GM12878 (cell line): ENCODE results near the gene CDC14B. TPM values are rescaled to one million over a fixed set of nuclear protein-coding genes. Genes with fewer than 3 reads are reported as not detected.
"Not testable (repeated sequence)": the region's sequence is repeated elsewhere in the genome, so short reads cannot be mapped to it uniquely, and the experiment has no call there.

Source experiments
- ATAC-seq: fragments of 200-7000 bp; cut with Tn5 transposase; 3 replicates; pipeline ENCODE4 v1.9.1; 2020; ENCODE audit warnings: mild to moderate bottlenecking, moderate library complexity
- BruUV-seq: library from RNA; stranded (reverse); fragments of 400-500 nt; replicated peaks from 2 replicates; lab custom pipeline; 2021; lab: Mats Ljungman, UMichigan
- CTCF ChIA-PET: fragments of 300-600 bp; sonication (Branson Sonifier 250); formaldehyde crosslinking; extraction: SDS; loops from one replicate; lab custom pipeline; 2021; ENCODE audit warnings: inconsistent platforms; lab: Yijun Ruan, JAX
- POLR2A ChIA-PET: fragments of 350-600 bp; formaldehyde crosslinking; extraction: SDS; loops from one replicate; lab custom pipeline; 2021; ENCODE audit warnings: inconsistent platforms; lab: Charles Lee
- RAD21 ChIA-PET: fragments of 300-600 bp; sonication (Branson Sonifier 250); formaldehyde crosslinking; loops from one replicate; lab custom pipeline; 2023; ENCODE audit warnings: antibody characterized with exemption; ENCODE audit not compliant: unreplicated experiment; lab: Charles Lee
- SMC1A ChIA-PET: fragments of 300-600 bp; sonication (Branson Sonifier 250); formaldehyde crosslinking; loops from one replicate; lab custom pipeline; 2023; ENCODE audit not compliant: unreplicated experiment, uncharacterized antibody; lab: Charles Lee
- DNase-seq: peaks from one replicate; pipeline ENCODE4 v3.0.0-alpha.2; 2011; ENCODE audit warnings: low read depth, low spot score
- FAIRE-seq: peaks from 3 replicates; lab custom pipeline; 2011; peaks lifted over from hg19 to GRCh38; lab: Jason Lieb, UNC
- H2AFZ ChIP-seq: 2 replicates; pipeline ENCODE4 v1.6.0; 2011; ENCODE audit warnings: low read depth, low read length, control low read depth; ENCODE audit not compliant: control insufficient read depth
- H3K27ac ChIP-seq: 2 replicates; pipeline ENCODE4 v1.5.1; 2011; ENCODE audit warnings: control low read depth; ENCODE audit not compliant: control insufficient read depth, insufficient read depth
- H3K27me3 ChIP-seq, 2 experiments: replicated peaks in 1 of 2; 2 replicates each; pipeline versions ENCODE4 v1.6.0 to v1.6.1; 2011; ENCODE audit warnings: low read length in 1 of 2; ENCODE audit not compliant: control insufficient read depth in 2 of 2, insufficient read depth in 2 of 2
- H3K36me3 ChIP-seq, 2 experiments: 2 replicates each; pipeline ENCODE4 v1.5.1; 2011; ENCODE audit warnings: low read length in 1 of 2; ENCODE audit not compliant: control insufficient read depth in 2 of 2, insufficient read depth in 2 of 2
- H3K4me1 ChIP-seq: 2 replicates; pipeline ENCODE4 v1.6.1; 2011; ENCODE audit warnings: mild to moderate bottlenecking, low read length, moderate library complexity, mixed read lengths; ENCODE audit not compliant: control insufficient read depth, insufficient read depth
- H3K4me2 ChIP-seq: 2 replicates; pipeline ENCODE4 v1.6.0; 2011; ENCODE audit warnings: control low read depth; ENCODE audit not compliant: control insufficient read depth, insufficient read depth
- H3K4me3 ChIP-seq: fragments of 200-600 bp; sonication (generic); 2 replicates; pipeline ENCODE4 v1.5.1; 2016
- H3K79me2 ChIP-seq: 2 replicates; pipeline ENCODE4 v1.6.0; 2011; ENCODE audit warnings: low read length; ENCODE audit not compliant: control insufficient read depth, insufficient read depth
- H3K9ac ChIP-seq: 2 replicates; pipeline ENCODE4 v1.8.0; 2011; ENCODE audit warnings: low read length, control low read depth, mixed read lengths; ENCODE audit not compliant: control insufficient read depth, insufficient read depth
- H3K9me3 ChIP-seq: replicated peaks from 3 replicates; pipeline ENCODE4 v1.5.1; 2011; ENCODE audit warnings: mild to moderate bottlenecking, low read length; ENCODE audit not compliant: control insufficient read depth, insufficient read depth
- H4K20me1 ChIP-seq: 2 replicates; pipeline ENCODE4 v1.6.0; 2011; ENCODE audit not compliant: control insufficient read depth, insufficient read depth
- IRF4 ChIP-seq: IDR thresholded peaks from 2 replicates; pipeline ENCODE4 v1.6.1; 2011; ENCODE audit warnings: low read depth, low read length
- LARP7 ChIP-seq: fragments of 450-650 bp; IDR thresholded peaks from 2 replicates; pipeline ENCODE4 v1.6.1; 2017; ENCODE audit warnings: mild to moderate bottlenecking
- RFX5 ChIP-seq: IDR thresholded peaks from 2 replicates; pipeline ENCODE4 v1.6.1; 2011; ENCODE audit warnings: low read depth, low read length, improper control_type of control experiment
- ZBTB4 ChIP-seq: fragments of 450-650 bp; formaldehyde crosslinking; IDR thresholded peaks from 2 replicates; pipeline ENCODE4 v1.4.0; 2022; ENCODE audit warnings: mild to moderate bottlenecking, moderate library complexity
- ZNF217 ChIP-seq: fragments of 450-650 bp; IDR thresholded peaks from 2 replicates; pipeline ENCODE4 v1.6.1; 2017; ENCODE audit warnings: antibody characterized with exemption, mild to moderate bottlenecking
- in situ Hi-C: fragments of 300-500 bp; cut with MboI; formaldehyde crosslinking; loops from 9 replicates; pipeline ENCODE4 v1.14.3; 2018; ENCODE audit warnings: mixed read lengths
- intact Hi-C: fragments of 100-400 bp; cut with micrococcal nuclease; formaldehyde crosslinking; loops from one replicate; pipeline ENCODE4 v1.14.2; 2022; ENCODE audit not compliant: unreplicated experiment
- polyA plus RNA-seq, 11 experiments: library from polyadenylated mRNA; depleted of rRNA in 4 of 11; unstranded in 6 of 11; stranded (reverse) in 5 of 11; fragments of >200 nt; fragmentation: Nextera tagmentation in 4 of 11; fragmentation: Illumina TruSeq in 1 of 11; extraction: Ambion mirVana in 4 of 11; extraction: Trizol in 1 of 11; gene quantifications; 1 replicate in 1 of 11; 2 replicates in 10 of 11; pipeline versions ENCODE4 v1.2.1 to v1.2.3, GENCODE V29; 2011 to 2016; ENCODE audit warnings: inconsistent platforms in 2 of 11, missing spikeins in 2 of 11, low read depth in 1 of 11
- total RNA-seq, 4 experiments: library from RNA; depleted of rRNA in 3 of 4; stranded (reverse); fragments of >200 nt in 3 of 4; fragmentation: Illumina TruSeq in 1 of 4; extraction: Trizol in 1 of 4; gene quantifications; 2 replicates each; pipeline versions ENCODE4 v1.2.1 to v1.2.3, GENCODE V29; 2013 to 2021

CDC14B gene
- total and polyA plus RNA-seq, 10 of the 15 experiments (the other 5 are each of a cell fraction or from before 2014, with no cell fraction given), result 3.7 to 11.7 (median 6.2) TPM

DNA sequence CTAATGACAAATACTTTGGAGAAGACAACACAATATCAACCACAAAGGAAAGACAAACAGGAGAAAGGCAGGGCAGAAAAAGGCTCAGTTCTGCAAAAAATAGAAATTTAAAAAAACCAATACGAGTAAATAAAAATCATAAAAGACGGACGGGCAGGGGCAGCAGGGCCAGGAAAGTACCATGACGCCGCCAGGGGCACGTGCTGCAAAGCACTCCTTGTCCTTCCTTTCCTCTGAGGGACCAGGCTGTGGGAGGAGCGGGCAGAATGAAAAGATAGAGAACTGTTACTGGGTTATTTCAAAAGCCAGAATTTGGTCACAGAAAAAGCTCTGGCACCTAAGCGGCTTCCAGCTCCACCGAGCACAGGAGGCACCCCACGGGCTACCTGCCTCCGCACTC is 115.7 kb downstream of the CDC14B start (continued):
- TF ChIP-seq ZNF217, result no peak
- no peak for TF ChIP-seq ZBTB4 (CRISPR knock-in tag)
- no peak for TF ChIP-seq IRF4
- no peak for TF ChIP-seq RFX5
- TF ChIP-seq LARP7, result no peak
- TF ChIP-seq, all 136 proteins: peak for 0

GRCh38 chr9:96503374-96503748 is 116.3 kb downstream of the CDC14B start:
- FAIRE-seq, CTCF ChIA-PET, RAD21 ChIA-PET, BruUV-seq, H3K4me2 ChIP-seq, H3K27ac ChIP-seq, intact Hi-C loops, DNase-seq, H4K20me1 ChIP-seq, H3K4me1 ChIP-seq, H3K79me2 ChIP-seq, POLR2A ChIA-PET, in situ Hi-C loops, H3K9ac ChIP-seq, H3K9me3 ChIP-seq, ATAC-seq, H3K27me3 ChIP-seq, H3K36me3 ChIP-seq, H2AFZ ChIP-seq, H3K4me3 ChIP-seq: not testable (repeated sequence)
- SMC1A ChIA-PET, result interaction anchor here (1.1 kb wide), 1 partner anchor 14 kb away, joined by 3 read pairs; no protein-coding TSS in a partner anchor
